ENCODE results near the gene EPHA8. TPM values are rescaled to one million over a fixed set of nuclear protein-coding genes. Genes with fewer than 3 reads are reported as not detected.

EPHA8 gene
- total and polyA plus RNA-seq, 2 of the 13 experiments (the other 11 are each of a cell fraction or from before 2014, with no cell fraction given), result not detected

GRCh38 chr1:22613951-22614350 is 50.7 kb downstream of the EPHA8 start:
- Histone ChIP-seq H4K20me1 (ENCODE audit: insufficient read depth, low read length) (peaks cover 5% of the 10 kb centered on the region; the same call in 1 of the 2 replicates), H3K4me3 (replicated peaks in 1 of 3; ENCODE audit: insufficient read depth in 1 of 3, low read depth in 2 of 3, low read length in 3 of 3) (no peak overlapping the region), H3K36me3 (replicated peaks in 1 of 2; ENCODE audit: control insufficient read depth in 1 of 2, insufficient read depth in 2 of 2, low read length in 2 of 2) (no peaks in the 10 kb centered on the region), H3K9me3 (ENCODE audit: low read length) (no peaks in the 10 kb centered on the region), H3K4me1 (ENCODE audit: insufficient read depth, low read length) (no peaks in the 10 kb centered on the region), H3K27ac (ENCODE audit: extremely low read length, insufficient read depth, low read length) (no peak overlapping the region), H2AFZ (ENCODE audit: low read length) (no peak overlapping the region), H3K27me3 (ENCODE audit: control insufficient read depth in 1 of 2, insufficient read depth in 2 of 2, low read length in 2 of 2) (peaks cover 6 to 26% of the 10 kb centered on the region in 2 experiments), H3K4me2 (ENCODE audit: low read depth, low read length) (no peak overlapping the region), H3K79me2 (ENCODE audit: insufficient read depth, low read length) (no peaks in the 10 kb centered on the region), H3K9ac (ENCODE audit: insufficient read depth, low read depth, low read length) (no peak overlapping the region)
- ChIA-PET CTCF (ENCODE audit: low intra/inter-chr PET ratio, low total read pairs) (no interaction called here), POLR2A (no interaction called here)
- no peak for ATAC-seq
- FAIRE-seq, result no peak
- no peak for DNase-seq (ENCODE audit: low spot score)
- in situ Hi-C loops (cut with HindIII; ENCODE audit: extremely low pct_ligation_motif_present, low pct_unique_long_range_greater_than_20kb), result no loop called here
- no peak for TF ChIP-seq SALL1 (CRISPR knock-in tag; IDR thresholded peaks at IDR 0.05)
- TF ChIP-seq ISX (CRISPR knock-in tag; conservative IDR thresholded peaks at IDR 0.05), result no peak
- no peak for TF ChIP-seq MYNN (CRISPR knock-in tag; IDR thresholded peaks at IDR 0.05; ENCODE audit: low read depth)
- no peak for TF ChIP-seq HDAC1 (CRISPR knock-in tag; IDR thresholded peaks at IDR 0.05)
- no peak for TF ChIP-seq ZNF282 (IDR thresholded peaks at IDR 0.05; ENCODE audit: partially characterized antibody)
- TF ChIP-seq FOXK2 (IDR thresholded peaks at IDR 0.05), result no peak
- TF ChIP-seq ZIK1 (CRISPR knock-in tag; IDR thresholded peaks at IDR 0.05; ENCODE audit: borderline replicate concordance, low read depth), result no peak
- TF ChIP-seq SALL2 (CRISPR knock-in tag; IDR thresholded peaks at IDR 0.05), result no peak
- TF ChIP-seq ZNF260 (CRISPR knock-in tag; IDR thresholded peaks at IDR 0.05; ENCODE audit: borderline replicate concordance, low read depth), result no peak
- TF ChIP-seq ZNF761 (CRISPR knock-in tag; conservative IDR thresholded peaks at IDR 0.05), result no peak
- TF ChIP-seq PAXIP1 (CRISPR knock-in tag; conservative IDR thresholded peaks at IDR 0.05), result no peak
- TF ChIP-seq POLR2A (IDR thresholded peaks at IDR 0.05; ENCODE audit: insufficient read depth in 1 of 2, low read depth in 2 of 2, low read length in 2 of 2), result no peak
- BruUV-seq (replicated peaks), result no TSS peak
- intact Hi-C loops (cut with micrococcal nuclease; ENCODE audit: unreplicated experiment), result no loop called here
- 0% methylated on average over 7 of the region's 12 CpGs for WGBS (ENCODE audit: low lambda C conversion rate)
